ENCODE results near the gene SLC35F1.
"Not testable (repeated sequence)": the region's sequence is repeated elsewhere in the genome, so short reads cannot be mapped to it uniquely, and the experiment has no call there.

SLC35F1 gene

DNA sequence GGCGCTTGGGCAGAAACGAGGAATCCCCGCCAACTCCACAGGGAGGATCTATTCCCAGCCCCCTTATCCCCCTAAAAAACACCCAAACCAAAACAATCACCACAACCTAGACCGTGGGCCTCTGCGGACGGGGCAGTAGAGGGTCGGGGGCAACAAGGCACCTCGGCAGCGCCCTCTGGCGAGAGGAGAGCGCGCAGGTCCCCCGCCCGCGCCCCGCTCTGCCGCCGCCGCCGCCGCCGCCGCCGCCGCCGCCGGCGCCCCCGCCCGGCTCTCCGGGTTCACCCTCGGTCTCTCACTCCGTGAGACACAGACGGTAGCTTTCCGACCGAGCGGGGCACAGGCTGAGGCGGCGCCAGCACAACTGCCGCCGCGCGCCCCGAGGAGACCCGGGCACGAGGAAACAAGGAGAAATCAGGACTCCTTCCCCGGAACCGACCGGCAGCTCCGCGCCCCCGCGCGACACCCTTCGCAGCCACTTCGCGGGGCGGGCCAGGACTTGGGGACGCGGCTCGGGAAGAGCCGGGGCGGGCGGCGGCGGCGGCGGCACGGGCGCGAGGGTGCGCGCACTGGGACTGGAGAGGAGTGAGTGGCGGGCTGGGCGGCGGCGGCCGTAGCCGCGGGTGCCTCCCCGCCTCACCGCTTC is at the start of gene SLC35F1:
SLC35F1 (plus strand) TSS at position 307 of the 643 bp plus-strand sequence.
- DNase-seq: peak; percentile 79

GRCh38 chr6:117858601-117859000 is 48.5 kb upstream of the SLC35F1 start:
- DNase-seq: not testable (repeated sequence)

GRCh38 chr6:117861545-117861944 is 45.5 kb upstream of the SLC35F1 start:
- no peak for DNase-seq

DNA sequence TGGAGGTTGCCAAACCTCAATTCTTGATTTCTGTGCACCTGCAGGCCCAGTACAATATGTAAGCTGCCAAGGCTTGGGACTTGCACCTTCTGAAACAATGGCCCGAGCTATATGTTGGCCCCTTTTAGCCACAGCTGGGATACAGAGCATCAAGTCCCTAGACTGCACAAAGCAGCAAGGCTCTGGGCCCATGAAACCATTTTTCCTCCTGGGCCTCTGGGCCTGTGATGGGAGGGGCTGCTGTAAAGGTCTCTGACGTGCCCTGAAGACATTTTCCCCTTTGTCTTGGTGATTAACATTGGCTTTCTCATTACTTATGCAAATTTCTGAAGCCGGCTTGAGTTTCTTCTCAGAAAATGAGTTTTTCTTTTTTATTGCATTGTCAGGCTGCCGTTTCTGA is 40.5 kb upstream of the SLC35F1 start:
- no peak for DNase-seq

DNA sequence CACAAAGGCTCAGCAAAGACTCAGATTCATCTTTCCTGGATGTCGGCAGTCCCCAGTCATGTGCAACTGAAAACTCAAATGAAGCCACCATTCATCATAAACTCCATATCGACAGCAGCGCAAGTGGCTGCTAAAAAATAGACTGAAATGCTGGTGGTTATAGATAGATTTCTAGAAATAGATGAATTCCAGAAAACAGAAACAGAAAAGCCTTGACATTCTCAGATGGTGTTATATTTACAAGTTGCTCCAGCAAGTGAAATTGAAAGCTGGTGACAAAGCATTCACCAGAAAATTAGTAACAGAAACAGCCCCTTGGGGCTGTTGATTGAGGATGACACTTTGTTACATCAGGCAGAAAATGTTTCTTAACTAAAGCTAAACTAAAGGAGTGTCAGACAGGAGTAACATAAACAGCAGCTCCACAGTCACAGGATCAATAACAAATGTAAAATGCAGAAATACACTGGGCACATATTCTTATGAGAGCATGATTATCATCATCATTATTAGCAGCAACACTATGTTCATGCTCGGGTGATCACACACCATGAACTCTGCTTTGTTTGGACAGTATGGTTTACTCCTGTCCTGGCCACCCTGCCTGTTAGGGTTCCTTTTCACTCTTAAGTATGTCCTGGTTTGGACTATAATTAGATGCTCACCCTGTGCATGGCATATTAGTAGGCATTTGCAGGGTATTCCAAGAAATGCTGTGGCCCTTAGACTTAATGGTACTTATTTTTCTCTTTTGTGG is 36.4 kb upstream of the SLC35F1 start:
- DNase-seq: no peak

DNA sequence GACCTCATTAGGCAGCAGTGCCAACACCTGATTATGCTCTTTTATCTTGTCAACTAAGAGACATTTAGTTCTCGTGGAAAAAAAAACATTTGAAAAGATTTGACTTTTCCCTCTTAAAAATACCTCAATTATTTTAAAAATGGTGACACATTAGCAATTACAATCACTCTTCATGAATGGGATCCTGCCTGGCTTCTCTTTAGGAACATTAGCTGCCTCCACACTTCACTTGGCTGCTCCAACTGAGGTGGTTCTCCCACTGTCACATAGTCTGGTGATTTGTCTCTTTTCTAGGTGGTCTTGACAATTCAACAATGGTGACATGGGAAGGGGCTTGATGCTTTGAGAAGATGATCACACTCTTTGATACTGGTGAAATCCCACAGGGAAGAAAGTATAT is 26.2 kb upstream of the SLC35F1 start:
- no peak for DNase-seq

GRCh38 chr6:117890172-117890571 is 16.9 kb upstream of the SLC35F1 start:
- no peak for DNase-seq

- no peak for DNase-seq
These were observed 532 bp upstream of the SLC35F1 start for GRCh38 chr6:117906507-117906957.

GRCh38 chr6:117907601-117908245 is 659 bp downstream of the SLC35F1 start:
- DNase-seq: peak; percentile 57

GRCh38 chr6:117908246-117909068 is 1.4 kb downstream of the SLC35F1 start:
- DNase-seq: no peak

GRCh38 chr6:117909638-117910037 is 2.6 kb downstream of the SLC35F1 start:
- no peak for DNase-seq

- no peak for DNase-seq
These were observed 3.5 kb downstream of the SLC35F1 start for GRCh38 chr6:117910549-117910948.

DNA sequence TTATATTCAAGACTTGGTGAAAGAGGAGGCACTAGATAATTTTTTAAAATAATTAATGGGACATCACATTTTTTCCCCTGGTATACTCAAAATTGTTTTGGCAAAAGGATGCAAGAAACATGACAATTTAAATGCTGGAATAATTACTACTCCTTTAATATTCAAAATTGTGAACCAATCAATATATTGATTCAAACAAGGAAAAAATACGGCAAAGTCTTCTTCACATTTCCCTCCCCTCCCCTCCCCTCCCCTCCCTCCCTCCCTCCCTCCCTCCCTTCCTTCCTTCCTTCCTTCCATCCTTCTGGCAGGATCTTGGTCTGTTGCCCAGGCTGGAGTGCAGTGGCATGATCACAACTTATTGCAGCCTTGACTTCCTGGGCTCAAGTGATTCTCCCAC is 4.1 kb downstream of the SLC35F1 start:
- DNase-seq: no peak

GRCh38 chr6:117911660-117912059 is 4.6 kb downstream of the SLC35F1 start:
- no peak for DNase-seq

GRCh38 chr6:117915846-117916245 is 8.8 kb downstream of the SLC35F1 start:
- no peak for DNase-seq

GRCh38 chr6:117916483-117916882 is 9.4 kb downstream of the SLC35F1 start:
- no peak for DNase-seq

DNA sequence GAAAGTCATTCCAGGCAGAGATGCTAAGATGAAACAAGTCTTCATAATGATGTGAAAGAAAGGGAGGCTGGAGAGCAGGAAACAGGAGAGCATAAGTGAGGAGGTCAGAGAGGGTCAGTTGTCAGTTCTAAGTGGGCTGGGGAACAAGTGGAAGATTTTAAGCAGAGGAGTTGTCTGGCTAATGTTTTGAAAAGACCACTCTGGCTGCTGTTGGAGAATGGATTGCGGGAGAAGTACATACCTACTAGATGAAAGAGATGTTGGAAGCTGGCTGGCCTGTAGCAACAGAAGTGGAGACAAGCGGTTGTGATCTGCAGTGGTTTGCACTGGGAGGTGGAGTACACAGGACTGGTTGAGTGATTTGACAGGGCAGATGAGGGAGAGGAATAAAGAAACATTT is 10.1 kb downstream of the SLC35F1 start:
- no peak for DNase-seq

DNA sequence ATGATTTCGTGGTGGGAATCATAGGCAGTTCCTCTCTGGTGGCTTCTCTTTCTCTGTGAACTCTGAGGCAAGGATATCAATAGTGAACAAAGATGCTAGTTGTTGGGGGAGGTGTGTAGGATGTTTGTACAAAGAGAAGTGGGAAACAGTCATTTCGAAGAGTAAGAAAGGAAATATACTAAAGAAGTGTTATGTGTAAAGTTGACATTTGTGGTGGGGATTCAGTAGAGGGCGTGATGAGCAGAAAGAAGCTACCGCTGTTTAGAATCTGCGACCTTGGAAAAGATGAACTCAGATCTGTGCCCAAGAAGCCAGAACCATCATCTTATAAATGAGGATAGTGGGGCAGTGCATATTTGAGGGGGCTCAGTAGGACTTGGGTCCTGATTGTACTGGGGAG is 11.4 kb downstream of the SLC35F1 start:
- DNase-seq: no peak

DNA sequence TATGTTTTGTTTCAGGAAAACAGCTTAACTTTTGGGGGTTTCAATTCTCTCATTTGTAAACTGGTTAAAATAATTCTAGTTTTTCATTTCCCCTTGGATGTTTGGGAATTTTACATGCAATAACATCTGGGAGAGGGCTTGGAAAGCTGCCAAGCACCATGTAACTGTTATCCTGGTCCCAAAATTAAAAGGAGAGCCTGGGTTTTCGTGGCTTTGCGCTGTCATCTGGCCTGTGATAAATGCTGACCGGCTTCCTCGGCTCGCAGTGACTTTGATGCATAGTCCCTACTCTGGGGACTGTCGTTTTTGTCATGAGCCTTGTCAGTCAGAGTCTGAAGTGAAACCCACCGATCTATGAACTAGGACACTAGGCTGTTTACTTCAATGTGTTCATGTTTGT is 12.2 kb downstream of the SLC35F1 start:
- no peak for DNase-seq

DNA sequence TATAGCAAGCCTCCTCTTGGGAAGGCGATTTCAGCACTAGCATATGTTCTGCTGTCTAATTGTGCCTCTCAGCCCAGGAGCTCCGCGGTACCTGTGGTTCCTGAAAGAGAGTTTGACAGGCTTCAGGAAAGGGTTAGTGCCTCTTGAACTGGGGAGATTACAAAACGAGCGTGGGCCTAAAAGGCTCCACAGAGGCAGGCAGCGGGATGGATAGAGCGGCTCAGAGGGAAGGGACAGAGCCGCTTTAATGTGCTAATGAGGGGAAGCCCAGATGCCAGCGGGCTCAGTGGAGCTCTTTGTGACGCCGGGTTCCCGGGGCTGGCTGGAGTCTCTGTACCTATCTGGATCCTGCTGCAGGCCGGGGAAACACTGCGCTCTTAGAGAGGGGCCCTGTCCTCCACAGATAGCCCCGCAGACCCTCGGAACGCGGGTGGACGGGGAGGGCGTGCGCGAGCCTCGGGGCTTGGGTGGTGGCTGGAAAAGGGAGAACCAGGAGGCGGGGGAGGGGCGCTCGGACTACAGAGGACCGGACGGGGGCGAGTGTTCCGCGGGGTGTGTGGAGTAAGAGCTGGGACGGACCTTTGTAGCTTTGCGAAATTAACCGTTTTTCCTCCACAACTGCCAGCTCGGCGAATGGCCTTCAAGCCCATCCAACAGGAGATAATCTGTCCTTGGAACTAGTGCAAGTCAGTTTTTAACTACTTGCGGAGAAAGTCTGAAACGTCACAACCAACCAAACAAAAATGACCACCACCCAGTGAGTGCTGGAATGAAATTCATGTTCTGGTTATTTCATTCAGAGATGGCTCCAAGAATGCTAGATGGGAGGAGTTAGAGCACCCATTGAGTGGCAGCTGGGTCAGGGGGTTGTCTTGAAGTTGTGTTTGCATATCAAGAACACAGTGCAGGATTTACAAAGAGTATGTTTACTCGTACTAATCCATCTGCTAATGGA is 13.0 kb downstream of the SLC35F1 start:
- DNase-seq: no peak

GRCh38 chr6:117924690-117925089 is 17.6 kb downstream of the SLC35F1 start:
- DNase-seq: no peak

GRCh38 chr6:117927866-117928265 is 20.8 kb downstream of the SLC35F1 start:
- no peak for DNase-seq
